Measurements from ENCODE around the gene TRMU.

GRCh38 chr22:46338636-46339035 is 3.1 kb downstream of the TRMU start:
- TF ChIP-seq RAD21 (IDR thresholded peaks at IDR 0.05; ENCODE audit: low read length) (no peak), MAZ (IDR thresholded peaks at IDR 0.05; ENCODE audit: borderline replicate concordance, low read depth, low read length) (no peak), USF2 (IDR thresholded peaks at IDR 0.05; ENCODE audit: low read depth, low read length) (no peak), POLR2A (IDR thresholded peaks at IDR 0.05; ENCODE audit: low read depth, low read length) (no peak), RFX5 (IDR thresholded peaks at IDR 0.05; ENCODE audit: low read depth, low read length) (no peak), MXI1 (IDR thresholded peaks at IDR 0.05; ENCODE audit: borderline replicate concordance, low read depth, low read length) (no peak), MAFK (IDR thresholded peaks at IDR 0.05; ENCODE audit: low read depth, low read length) (no peak)
- TF ChIP-seq, protein P1, sequence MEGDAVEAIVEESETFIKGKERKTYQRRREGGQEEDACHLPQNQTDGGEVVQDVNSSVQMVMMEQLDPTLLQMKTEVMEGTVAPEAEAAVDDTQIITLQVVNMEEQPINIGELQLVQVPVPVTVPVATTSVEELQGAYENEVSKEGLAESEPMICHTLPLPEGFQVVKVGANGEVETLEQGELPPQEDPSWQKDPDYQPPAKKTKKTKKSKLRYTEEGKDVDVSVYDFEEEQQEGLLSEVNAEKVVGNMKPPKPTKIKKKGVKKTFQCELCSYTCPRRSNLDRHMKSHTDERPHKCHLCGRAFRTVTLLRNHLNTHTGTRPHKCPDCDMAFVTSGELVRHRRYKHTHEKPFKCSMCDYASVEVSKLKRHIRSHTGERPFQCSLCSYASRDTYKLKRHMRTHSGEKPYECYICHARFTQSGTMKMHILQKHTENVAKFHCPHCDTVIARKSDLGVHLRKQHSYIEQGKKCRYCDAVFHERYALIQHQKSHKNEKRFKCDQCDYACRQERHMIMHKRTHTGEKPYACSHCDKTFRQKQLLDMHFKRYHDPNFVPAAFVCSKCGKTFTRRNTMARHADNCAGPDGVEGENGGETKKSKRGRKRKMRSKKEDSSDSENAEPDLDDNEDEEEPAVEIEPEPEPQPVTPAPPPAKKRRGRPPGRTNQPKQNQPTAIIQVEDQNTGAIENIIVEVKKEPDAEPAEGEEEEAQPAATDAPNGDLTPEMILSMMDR (conservative IDR thresholded peaks at IDR 0.05; ENCODE audit: low read depth, low read length): no peak
